SK-N-SH treated with all-trans-retinoic acid at 6 μM for 48 hours (cell line): ENCODE data around the gene SNX17.

Experiments used
- ATAC-seq: fragments of 200-7000 bp; cut with Tn5 transposase; 3 replicates; pipeline ENCODE4 v1.9.1; 2020; ENCODE audit warnings: mild to moderate bottlenecking, moderate library complexity
- ARNTL ChIP-seq: fragments of 450-650 bp; formaldehyde crosslinking; IDR thresholded peaks from 2 replicates; pipeline ENCODE4 v1.5.0; 2020; ENCODE audit warnings: low read depth, mild to moderate bottlenecking, moderate library complexity, borderline replicate concordance
- BACH2 ChIP-seq: fragments of 250-450 bp; sonication (Bioruptor Pico); IDR thresholded peaks from 2 replicates; pipeline ENCODE4 v1.9.0; 2021; ENCODE audit warnings: mild to moderate bottlenecking, borderline replicate concordance
- CSDC2 ChIP-seq: fragments of 250-450 bp; sonication (Bioruptor Pico); IDR thresholded peaks from 2 replicates; pipeline ENCODE4 v1.5.0; 2020; ENCODE audit warnings: mild to moderate bottlenecking, moderate library complexity
- ESRRG ChIP-seq: fragments of 250-450 bp; sonication (Bioruptor Pico); IDR thresholded peaks from 2 replicates; pipeline ENCODE4 v1.6.1; 2021; ENCODE audit warnings: mild to moderate bottlenecking
- ISL1 ChIP-seq: fragments of 250-450 bp; sonication (Bioruptor Pico); IDR thresholded peaks from 2 replicates; pipeline ENCODE4 v2.1.2; 2022; ENCODE audit warnings: mild to moderate bottlenecking, moderate library complexity
- OSR1 ChIP-seq: fragments of 250-450 bp; sonication (Bioruptor Pico); IDR thresholded peaks from 2 replicates; pipeline ENCODE4 v1.8.0; 2022; ENCODE audit warnings: moderate library complexity, mild to moderate bottlenecking, inconsistent platforms
- PPARA ChIP-seq: fragments of 250-450 bp; sonication (Bioruptor Pico); IDR thresholded peaks from 2 replicates; pipeline ENCODE4 v1.5.0; 2020; ENCODE audit warnings: mild to moderate bottlenecking, borderline replicate concordance
- RARB ChIP-seq: fragments of 250-450 bp; sonication (Bioruptor Pico); IDR thresholded peaks from 2 replicates; pipeline ENCODE4 v1.8.0; 2021; ENCODE audit warnings: mild to moderate bottlenecking, moderate library complexity
- SNAI2 ChIP-seq: fragments of 250-450 bp; sonication (Bioruptor Pico); IDR thresholded peaks from 2 replicates; pipeline ENCODE4 v1.5.0; 2020; ENCODE audit warnings: mild to moderate bottlenecking, moderate library complexity
- TCF4 ChIP-seq: fragments of 250-450 bp; sonication (Bioruptor Pico); IDR thresholded peaks from 2 replicates; pipeline ENCODE4 v1.8.0; 2021; ENCODE audit warnings: mild to moderate bottlenecking, moderate library complexity, borderline replicate concordance
- TOX ChIP-seq: fragments of 250-450 bp; sonication (Bioruptor Pico); IDR thresholded peaks from 2 replicates; pipeline ENCODE4 v1.8.0; 2021; ENCODE audit warnings: mild to moderate bottlenecking, moderate library complexity, borderline replicate concordance
- ZC3H10 ChIP-seq: fragments of 250-450 bp; sonication (Bioruptor Pico); IDR thresholded peaks from 2 replicates; pipeline ENCODE4 v1.5.1; 2021; ENCODE audit warnings: mild to moderate bottlenecking, moderate library complexity
- ZFP3 ChIP-seq: fragments of 250-450 bp; sonication (Bioruptor Pico); IDR thresholded peaks from 2 replicates; pipeline ENCODE4 v1.5.0; 2020; ENCODE audit warnings: mild to moderate bottlenecking, moderate library complexity
- ZFP30 ChIP-seq: fragments of 450-650 bp; formaldehyde crosslinking; IDR thresholded peaks from 2 replicates; pipeline ENCODE4 v1.5.0; 2022; ENCODE audit warnings: mild to moderate bottlenecking, moderate library complexity
- ZNF70 ChIP-seq: fragments of 450-650 bp; formaldehyde crosslinking; IDR thresholded peaks from 2 replicates; pipeline ENCODE4 v1.5.0; 2020; ENCODE audit warnings: mild to moderate bottlenecking, moderate library complexity
- ZNF8 ChIP-seq: fragments of 450-650 bp; formaldehyde crosslinking; IDR thresholded peaks from 2 replicates; pipeline ENCODE4 v1.5.0; 2020; ENCODE audit warnings: mild to moderate bottlenecking, moderate library complexity
- TF ChIP-seq, protein P1 (sequence below): fragments of 250-450 bp; sonication (Bioruptor Pico); IDR thresholded peaks from 2 replicates; pipeline ENCODE4 v1.5.1; 2020; ENCODE audit warnings: low read depth, mild to moderate bottlenecking, moderate library complexity
- TF ChIP-seq, protein P2 (sequence below): fragments of 250-450 bp; sonication (Bioruptor Pico); IDR thresholded peaks from 2 replicates; pipeline ENCODE4 v1.8.0; 2020; ENCODE audit warnings: mild to moderate bottlenecking, moderate library complexity, borderline replicate concordance
- TF ChIP-seq, protein P3 (sequence below): fragments of 250-450 bp; sonication (Bioruptor Pico); IDR thresholded peaks from 2 replicates; pipeline ENCODE4 v1.8.0; 2021; ENCODE audit warnings: low read depth, mild to moderate bottlenecking, moderate library complexity, borderline replicate concordance
- TF ChIP-seq, protein P4 (sequence below): fragments of 250-450 bp; sonication (Bioruptor Pico); IDR thresholded peaks from 2 replicates; pipeline ENCODE4 v1.5.1; 2021; ENCODE audit warnings: mild to moderate bottlenecking, moderate library complexity

Gene SNX17

DNA sequence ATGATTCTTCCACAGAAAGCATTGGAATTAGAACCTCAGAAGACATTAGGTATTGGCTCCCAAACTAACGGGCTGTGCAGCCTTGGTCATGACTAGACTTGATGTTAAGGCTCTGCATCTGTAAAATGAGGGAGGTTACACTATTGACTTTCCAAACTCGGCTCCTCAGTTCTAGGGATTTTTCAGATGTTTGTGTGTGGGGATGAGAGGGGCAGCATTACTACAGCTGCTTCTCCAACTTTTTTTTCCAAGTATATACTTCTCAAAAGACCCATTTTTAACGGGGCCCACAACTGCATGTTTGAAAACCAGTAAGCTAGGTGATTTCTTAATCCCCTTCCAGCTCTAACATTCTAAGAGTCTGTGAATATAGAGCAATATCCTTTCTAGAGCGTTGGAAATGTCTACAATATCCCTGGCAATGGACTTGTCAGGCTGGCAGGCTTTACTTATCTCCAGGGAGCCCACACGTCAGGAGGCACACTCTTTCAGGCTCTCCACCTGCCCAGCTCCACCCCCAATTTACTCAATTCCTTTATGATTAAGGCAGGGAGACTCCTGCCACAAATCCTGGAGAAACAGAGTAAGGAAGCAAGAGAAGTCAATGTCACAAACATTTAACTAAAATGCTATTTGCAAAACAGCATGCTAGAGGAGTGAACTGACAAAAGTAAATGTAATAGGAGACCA is 46.7 kb upstream of the SNX17 start:
- TF ChIP-seq ESRRG (CRISPR knock-in tag) (no peak), ZNF70 (CRISPR knock-in tag) (0 out of 2 replicates have a peak, but pooled peaks have one; percentile 2), ARNTL (CRISPR knock-in tag) (no peak), ZNF8 (no peak), SNAI2 (CRISPR knock-in tag) (0 out of 2 replicates have a peak, but pooled peaks have one; percentile 15)
- ATAC-seq = peak; percentile 1

DNA sequence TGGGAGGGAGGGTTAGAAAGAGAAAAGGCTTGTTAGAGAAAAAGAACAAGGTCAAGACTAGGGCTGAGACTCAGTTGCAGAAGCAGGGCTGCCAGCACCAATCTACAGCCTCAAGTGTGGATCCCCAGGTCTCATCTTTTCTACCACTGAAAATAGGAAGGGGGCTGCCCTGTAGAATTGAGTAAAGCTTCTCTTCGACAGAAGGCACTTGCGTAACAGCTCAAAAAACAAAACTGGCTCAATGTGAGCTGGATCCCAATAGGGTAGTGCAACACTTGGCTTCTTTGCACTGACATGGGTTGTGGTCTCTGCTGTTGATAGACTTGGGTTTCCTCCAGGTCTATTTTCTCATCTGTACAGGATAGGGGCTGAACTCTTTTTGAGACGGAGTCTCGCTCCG is 45.7 kb upstream of the SNX17 start:
- TF ChIP-seq ZFP3 = no peak
- TF ChIP-seq, protein P1, sequence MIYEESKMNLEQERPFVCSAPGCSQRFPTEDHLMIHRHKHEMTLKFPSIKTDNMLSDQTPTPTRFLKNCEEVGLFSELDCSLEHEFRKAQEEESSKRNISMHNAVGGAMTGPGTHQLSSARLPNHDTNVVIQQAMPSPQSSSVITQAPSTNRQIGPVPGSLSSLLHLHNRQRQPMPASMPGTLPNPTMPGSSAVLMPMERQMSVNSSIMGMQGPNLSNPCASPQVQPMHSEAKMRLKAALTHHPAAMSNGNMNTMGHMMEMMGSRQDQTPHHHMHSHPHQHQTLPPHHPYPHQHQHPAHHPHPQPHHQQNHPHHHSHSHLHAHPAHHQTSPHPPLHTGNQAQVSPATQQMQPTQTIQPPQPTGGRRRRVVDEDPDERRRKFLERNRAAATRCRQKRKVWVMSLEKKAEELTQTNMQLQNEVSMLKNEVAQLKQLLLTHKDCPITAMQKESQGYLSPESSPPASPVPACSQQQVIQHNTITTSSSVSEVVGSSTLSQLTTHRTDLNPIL (CRISPR knock-in tag) = no peak
- TF ChIP-seq, protein P2, sequence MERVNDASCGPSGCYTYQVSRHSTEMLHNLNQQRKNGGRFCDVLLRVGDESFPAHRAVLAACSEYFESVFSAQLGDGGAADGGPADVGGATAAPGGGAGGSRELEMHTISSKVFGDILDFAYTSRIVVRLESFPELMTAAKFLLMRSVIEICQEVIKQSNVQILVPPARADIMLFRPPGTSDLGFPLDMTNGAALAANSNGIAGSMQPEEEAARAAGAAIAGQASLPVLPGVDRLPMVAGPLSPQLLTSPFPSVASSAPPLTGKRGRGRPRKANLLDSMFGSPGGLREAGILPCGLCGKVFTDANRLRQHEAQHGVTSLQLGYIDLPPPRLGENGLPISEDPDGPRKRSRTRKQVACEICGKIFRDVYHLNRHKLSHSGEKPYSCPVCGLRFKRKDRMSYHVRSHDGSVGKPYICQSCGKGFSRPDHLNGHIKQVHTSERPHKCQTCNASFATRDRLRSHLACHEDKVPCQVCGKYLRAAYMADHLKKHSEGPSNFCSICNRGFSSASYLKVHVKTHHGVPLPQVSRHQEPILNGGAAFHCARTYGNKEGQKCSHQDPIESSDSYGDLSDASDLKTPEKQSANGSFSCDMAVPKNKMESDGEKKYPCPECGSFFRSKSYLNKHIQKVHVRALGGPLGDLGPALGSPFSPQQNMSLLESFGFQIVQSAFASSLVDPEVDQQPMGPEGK (CRISPR knock-in tag) = no peak
- no peak for TF ChIP-seq ZC3H10 (CRISPR knock-in tag)
- ATAC-seq = no peak

DNA sequence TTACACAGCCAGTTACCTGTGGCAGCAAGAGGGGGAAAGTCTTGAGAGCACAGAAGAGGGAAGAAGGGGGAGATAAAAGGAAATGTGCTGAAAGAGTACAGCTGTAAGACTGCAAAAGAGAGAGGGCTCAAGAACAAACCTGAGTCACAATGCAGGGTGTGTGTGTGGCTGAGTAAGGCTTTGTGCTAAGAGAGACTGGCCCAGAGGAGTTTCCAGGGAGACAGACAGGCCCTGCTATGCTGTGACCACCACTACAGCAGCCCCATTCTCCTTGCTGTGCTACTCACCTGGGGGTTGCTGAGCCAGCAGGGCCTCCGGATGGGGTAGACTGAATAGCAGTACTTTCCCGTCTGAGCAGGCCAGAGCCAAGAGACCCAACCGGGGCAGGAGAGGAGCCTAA is 35.1 kb upstream of the SNX17 start:
- no peak for TF ChIP-seq OSR1 (CRISPR knock-in tag)
- TF ChIP-seq ZFP3 = no peak
- TF ChIP-seq CSDC2 (CRISPR knock-in tag) = no peak
- TF ChIP-seq, protein P2 (CRISPR knock-in tag) = no peak
- no peak for TF ChIP-seq ESRRG (CRISPR knock-in tag)
- no peak for TF ChIP-seq TCF4 (CRISPR knock-in tag)
- no peak for TF ChIP-seq ZNF8
- TF ChIP-seq ISL1 (CRISPR knock-in tag) = no peak
- TF ChIP-seq BACH2 (CRISPR knock-in tag) = no peak
- no peak for TF ChIP-seq TOX (CRISPR knock-in tag)
- no peak for TF ChIP-seq SNAI2 (CRISPR knock-in tag)
- TF ChIP-seq PPARA (CRISPR knock-in tag) = no peak
- TF ChIP-seq RARB (CRISPR knock-in tag) = no peak
- TF ChIP-seq, protein P3, sequence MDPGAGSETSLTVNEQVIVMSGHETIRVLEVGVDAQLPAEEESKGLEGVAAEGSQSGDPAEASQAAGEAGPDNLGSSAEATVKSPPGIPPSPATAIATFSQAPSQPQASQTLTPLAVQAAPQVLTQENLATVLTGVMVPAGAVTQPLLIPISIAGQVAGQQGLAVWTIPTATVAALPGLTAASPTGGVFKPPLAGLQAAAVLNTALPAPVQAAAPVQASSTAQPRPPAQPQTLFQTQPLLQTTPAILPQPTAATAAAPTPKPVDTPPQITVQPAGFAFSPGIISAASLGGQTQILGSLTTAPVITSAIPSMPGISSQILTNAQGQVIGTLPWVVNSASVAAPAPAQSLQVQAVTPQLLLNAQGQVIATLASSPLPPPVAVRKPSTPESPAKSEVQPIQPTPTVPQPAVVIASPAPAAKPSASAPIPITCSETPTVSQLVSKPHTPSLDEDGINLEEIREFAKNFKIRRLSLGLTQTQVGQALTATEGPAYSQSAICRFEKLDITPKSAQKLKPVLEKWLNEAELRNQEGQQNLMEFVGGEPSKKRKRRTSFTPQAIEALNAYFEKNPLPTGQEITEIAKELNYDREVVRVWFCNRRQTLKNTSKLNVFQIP (CRISPR knock-in tag) = no peak
- no peak for TF ChIP-seq ZFP30
- no peak for TF ChIP-seq ZC3H10 (CRISPR knock-in tag)

DNA sequence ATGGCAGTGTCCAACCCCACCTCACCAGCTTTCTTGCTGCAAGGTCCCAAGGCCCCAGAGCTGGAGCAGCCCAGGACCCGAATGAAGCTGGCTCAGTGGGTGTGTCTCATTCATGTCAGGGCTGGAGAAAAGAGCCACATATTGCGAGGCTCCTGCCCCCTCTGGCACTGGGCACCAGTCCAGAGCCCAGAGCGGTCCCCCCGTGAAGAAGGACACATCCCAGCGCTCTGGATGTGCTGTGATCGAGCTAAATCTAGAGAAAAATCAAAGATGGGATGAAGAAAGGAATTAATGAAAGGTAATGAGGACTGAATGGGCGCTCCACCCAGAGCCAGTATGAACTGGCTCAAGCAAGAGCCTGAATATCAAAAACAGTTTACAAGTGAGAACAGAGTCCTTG is 34.2 kb upstream of the SNX17 start:
- no peak for TF ChIP-seq ZFP3
- ATAC-seq = no peak

More for the DNA sequence above, 35.1 kb upstream of the SNX17 start:
- no peak for ATAC-seq

DNA sequence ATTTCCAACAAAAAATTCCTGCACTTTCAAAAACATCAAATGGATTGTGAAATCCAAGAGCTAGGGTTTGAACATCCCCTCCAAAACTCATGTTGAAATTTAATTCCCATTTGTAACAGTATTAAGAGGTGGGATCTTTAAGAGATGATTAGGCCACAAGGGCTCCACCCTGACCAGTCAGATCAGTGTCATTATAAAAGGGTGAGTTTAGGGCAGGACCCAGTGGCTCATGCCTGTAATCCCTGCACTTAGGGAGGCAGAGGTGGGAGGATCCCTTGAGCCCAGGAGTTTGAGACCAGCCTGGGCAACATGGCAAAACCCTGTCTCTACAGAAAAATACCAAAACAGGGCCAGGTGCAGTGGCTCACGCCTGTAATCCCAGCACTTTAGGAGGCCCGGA is 22.8 kb upstream of the SNX17 start:
- ATAC-seq = no peak
- no peak for TF ChIP-seq ESRRG (CRISPR knock-in tag)
- TF ChIP-seq ZC3H10 (CRISPR knock-in tag) = no peak
- no peak for TF ChIP-seq PPARA (CRISPR knock-in tag)
- TF ChIP-seq RARB (CRISPR knock-in tag) = no peak
- TF ChIP-seq, protein P4, sequence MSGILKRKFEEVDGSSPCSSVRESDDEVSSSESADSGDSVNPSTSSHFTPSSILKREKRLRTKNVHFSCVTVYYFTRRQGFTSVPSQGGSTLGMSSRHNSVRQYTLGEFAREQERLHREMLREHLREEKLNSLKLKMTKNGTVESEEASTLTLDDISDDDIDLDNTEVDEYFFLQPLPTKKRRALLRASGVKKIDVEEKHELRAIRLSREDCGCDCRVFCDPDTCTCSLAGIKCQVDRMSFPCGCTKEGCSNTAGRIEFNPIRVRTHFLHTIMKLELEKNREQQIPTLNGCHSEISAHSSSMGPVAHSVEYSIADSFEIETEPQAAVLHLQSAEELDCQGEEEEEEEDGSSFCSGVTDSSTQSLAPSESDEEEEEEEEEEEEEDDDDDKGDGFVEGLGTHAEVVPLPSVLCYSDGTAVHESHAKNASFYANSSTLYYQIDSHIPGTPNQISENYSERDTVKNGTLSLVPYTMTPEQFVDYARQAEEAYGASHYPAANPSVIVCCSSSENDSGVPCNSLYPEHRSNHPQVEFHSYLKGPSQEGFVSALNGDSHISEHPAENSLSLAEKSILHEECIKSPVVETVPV (CRISPR knock-in tag) = no peak
- TF ChIP-seq BACH2 (CRISPR knock-in tag) = no peak
- TF ChIP-seq TCF4 (CRISPR knock-in tag) = no peak
- no peak for TF ChIP-seq TOX (CRISPR knock-in tag)
- TF ChIP-seq, protein P2 (CRISPR knock-in tag) = no peak
- TF ChIP-seq OSR1 (CRISPR knock-in tag) = no peak
